Measurements from ENCODE around the gene DOCK2.

Gene DOCK2

DNA sequence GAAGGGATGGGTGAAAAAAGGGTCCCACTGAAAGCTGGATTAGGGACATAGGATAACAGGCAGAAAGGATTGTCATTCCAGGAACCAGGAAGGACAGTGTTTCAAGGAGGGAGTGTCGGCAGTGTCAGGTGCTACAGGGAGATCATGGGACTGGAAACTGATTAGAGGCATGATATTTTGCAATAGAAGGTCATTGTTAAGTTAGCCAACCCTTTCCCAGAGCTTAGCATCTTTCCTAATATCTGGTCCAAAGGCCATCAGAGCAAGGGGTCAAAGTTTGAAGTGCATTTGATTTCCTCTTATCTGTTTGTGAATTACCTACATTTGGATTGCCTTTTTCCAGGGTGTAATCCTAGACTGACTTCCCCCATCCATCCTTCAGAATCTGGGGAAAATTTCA is 91.3 kb downstream of the DOCK2 start:
- DNase-seq (ENCODE audit: low read depth in 2 of 2) = no peak
- TF ChIP-seq, protein P1, sequence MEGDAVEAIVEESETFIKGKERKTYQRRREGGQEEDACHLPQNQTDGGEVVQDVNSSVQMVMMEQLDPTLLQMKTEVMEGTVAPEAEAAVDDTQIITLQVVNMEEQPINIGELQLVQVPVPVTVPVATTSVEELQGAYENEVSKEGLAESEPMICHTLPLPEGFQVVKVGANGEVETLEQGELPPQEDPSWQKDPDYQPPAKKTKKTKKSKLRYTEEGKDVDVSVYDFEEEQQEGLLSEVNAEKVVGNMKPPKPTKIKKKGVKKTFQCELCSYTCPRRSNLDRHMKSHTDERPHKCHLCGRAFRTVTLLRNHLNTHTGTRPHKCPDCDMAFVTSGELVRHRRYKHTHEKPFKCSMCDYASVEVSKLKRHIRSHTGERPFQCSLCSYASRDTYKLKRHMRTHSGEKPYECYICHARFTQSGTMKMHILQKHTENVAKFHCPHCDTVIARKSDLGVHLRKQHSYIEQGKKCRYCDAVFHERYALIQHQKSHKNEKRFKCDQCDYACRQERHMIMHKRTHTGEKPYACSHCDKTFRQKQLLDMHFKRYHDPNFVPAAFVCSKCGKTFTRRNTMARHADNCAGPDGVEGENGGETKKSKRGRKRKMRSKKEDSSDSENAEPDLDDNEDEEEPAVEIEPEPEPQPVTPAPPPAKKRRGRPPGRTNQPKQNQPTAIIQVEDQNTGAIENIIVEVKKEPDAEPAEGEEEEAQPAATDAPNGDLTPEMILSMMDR (IDR thresholded peaks at IDR 0.05; ENCODE audit: low read depth, low read length) = no peak
- no peak overlapping the region for H3K4me3 ChIP-seq (replicated peaks in 1 of 2; ENCODE audit: low read depth in 2 of 2, low read length in 2 of 2)

DNA sequence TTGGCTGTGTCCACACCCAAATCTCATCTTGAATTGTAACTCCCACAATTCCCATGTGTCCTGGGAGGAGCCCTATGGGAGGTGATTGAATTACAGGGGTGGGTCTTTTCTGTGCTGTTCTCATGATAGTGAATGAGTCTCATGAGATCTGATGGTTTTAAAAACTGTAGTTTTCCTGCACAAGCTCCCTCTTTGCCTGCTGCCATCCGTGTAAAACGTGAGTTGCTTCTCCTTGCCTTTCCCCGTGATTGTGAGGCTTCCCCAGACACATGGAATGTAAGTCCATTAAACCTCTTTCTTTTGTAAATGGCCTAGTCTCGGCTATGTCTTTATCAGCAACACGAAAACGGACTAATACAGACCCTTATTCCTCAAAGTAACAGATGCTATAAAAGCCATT is 94.1 kb downstream of the DOCK2 start:
- DNase-seq (ENCODE audit: low read depth in 2 of 2) = no peak
- H3K4me3 ChIP-seq (replicated peaks in 1 of 2; ENCODE audit: low read depth in 2 of 2, low read length in 2 of 2) = no peak overlapping the region
- TF ChIP-seq, protein P1 (IDR thresholded peaks at IDR 0.05; ENCODE audit: low read depth, low read length) = no peak

DNA sequence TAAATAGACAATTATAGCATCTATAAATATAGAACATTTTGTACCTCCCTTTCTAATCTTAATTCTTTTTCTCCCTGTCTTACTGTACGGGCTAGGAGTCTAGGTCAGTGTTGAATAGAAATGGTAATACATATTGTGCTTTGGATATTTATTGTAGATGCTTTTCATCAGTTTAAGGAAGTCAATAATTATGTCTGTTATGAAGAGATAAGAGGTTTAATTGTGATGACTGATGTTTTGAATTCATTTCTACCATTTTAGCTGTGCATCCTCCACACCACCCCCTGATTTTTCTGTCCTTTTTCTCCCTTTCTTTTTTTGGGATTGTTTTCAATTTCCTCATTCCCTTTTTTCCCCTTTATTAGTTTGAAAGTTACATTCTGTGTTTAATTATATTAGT is 95.8 kb downstream of the DOCK2 start:
- DNase-seq (ENCODE audit: low read depth in 2 of 2) = no peak

DNA sequence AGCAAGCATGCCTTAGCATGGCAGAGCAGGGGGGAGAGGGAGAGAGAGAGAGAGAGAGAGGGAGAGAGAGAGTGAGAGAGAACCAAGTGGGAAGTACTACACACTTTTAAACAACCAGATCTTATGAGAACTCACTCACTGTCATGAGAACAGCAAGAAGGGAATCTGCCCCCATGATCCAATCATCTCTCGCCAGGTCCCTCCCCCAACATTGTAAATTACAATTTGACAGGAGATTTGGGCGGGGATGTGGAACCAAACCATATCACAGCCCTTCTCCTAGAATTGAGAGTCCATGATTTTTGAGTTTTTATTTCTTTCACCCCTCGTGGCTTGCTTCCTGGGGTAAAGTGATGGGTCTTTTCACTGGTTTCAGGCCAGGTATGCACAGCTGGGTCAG is 98.8 kb downstream of the DOCK2 start:
- TF ChIP-seq, protein P1 (IDR thresholded peaks at IDR 0.05; ENCODE audit: low read depth, low read length) = no peak
- no peak overlapping the region for H3K4me3 ChIP-seq (replicated peaks in 1 of 2; ENCODE audit: low read depth in 2 of 2, low read length in 2 of 2)
- DNase-seq (ENCODE audit: low read depth in 2 of 2) = no peak

More for the DNA sequence above, 95.8 kb downstream of the DOCK2 start:
- TF ChIP-seq, protein P1 (IDR thresholded peaks at IDR 0.05; ENCODE audit: low read depth, low read length) = no peak
- H3K4me3 ChIP-seq (replicated peaks in 1 of 2; ENCODE audit: low read depth in 2 of 2, low read length in 2 of 2) = no peak overlapping the region

DNA sequence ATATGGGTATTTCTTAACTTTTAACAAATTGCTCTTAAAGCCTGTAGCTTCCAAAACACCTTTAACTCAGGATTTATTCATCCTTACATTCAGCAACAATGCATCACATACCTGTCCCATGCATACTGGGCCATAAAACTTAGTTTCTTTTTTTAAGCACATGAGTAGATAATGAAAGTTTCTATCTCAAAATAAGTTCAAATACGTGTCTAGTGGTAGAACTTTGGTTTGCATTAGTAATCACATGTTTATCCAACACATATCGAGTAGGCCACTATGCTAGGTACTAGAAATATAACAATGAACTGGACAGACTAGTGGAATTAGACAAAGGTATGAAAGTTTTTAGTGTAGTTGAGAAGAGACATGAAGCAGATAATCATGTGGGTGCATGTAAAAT is 99.6 kb downstream of the DOCK2 start:
- TF ChIP-seq, protein P1 (IDR thresholded peaks at IDR 0.05; ENCODE audit: low read depth, low read length) = no peak
- no peak for DNase-seq (ENCODE audit: low read depth in 2 of 2)
- no peak overlapping the region for H3K4me3 ChIP-seq (replicated peaks in 1 of 2; ENCODE audit: low read depth in 2 of 2, low read length in 2 of 2)

DNA sequence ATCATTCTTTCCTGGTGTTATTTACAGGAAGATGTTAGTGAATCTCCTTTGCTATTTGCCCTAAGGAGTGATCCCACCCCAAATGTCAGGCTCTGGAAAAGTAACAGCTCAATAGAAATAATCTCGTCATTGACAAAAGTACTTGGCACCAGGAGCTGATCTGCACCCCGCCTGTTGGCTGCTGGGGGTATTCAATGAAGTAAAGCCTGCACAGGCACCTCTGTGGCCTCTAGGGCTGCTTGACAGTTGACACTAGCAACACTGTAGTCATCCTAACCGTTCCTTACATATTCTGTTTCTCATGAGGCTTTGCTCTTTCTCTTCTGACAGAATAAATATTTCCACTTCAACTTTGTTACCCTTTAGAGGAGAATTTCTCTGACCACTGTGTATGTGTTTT is 103.4 kb downstream of the DOCK2 start:
- H3K4me3 ChIP-seq (replicated peaks in 1 of 2; ENCODE audit: low read depth in 2 of 2, low read length in 2 of 2) = no peak overlapping the region
- DNase-seq (ENCODE audit: low read depth in 2 of 2) = no peak
- TF ChIP-seq, protein P1 (IDR thresholded peaks at IDR 0.05; ENCODE audit: low read depth, low read length) = no peak

DNA sequence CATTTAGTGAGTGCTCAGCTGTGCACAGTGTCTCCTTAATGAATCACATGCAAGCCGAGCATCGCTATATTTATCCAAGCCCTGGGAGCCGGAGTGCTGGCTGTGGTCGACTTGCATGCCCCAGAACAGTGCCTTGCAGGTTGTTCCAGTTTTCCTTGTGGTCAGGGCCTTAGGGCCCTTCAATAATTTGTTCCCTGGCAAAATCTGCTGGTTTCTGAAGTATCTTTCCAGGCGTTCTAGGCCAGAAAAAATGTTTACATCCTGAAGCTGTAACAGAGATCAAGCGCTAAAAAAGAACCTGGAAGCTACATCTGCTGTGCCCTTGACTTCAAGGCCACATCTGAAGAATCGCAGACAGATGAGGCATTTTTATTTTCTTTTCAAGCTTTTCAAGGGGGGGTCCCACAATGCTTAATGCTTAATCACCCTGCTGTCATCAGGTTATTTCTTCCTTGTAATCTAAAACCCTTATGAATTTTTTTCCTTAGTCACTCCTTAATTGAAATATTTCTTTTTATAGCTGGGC is 105.8 kb downstream of the DOCK2 start:
- no peak overlapping the region for H3K4me3 ChIP-seq (replicated peaks in 1 of 2; ENCODE audit: low read depth in 2 of 2, low read length in 2 of 2)
- TF ChIP-seq, protein P1 (IDR thresholded peaks at IDR 0.05; ENCODE audit: low read depth, low read length) = no peak
- DNase-seq (ENCODE audit: low read depth in 2 of 2) = peak; percentile 45 to 78

Data from cardiac fibroblast (primary cell).